ENCODE results near the gene DACH1.
A peak's percentile ranks its signal among the peaks of the same experiment; 100 is the strongest.

The DACH1 gene

DNA sequence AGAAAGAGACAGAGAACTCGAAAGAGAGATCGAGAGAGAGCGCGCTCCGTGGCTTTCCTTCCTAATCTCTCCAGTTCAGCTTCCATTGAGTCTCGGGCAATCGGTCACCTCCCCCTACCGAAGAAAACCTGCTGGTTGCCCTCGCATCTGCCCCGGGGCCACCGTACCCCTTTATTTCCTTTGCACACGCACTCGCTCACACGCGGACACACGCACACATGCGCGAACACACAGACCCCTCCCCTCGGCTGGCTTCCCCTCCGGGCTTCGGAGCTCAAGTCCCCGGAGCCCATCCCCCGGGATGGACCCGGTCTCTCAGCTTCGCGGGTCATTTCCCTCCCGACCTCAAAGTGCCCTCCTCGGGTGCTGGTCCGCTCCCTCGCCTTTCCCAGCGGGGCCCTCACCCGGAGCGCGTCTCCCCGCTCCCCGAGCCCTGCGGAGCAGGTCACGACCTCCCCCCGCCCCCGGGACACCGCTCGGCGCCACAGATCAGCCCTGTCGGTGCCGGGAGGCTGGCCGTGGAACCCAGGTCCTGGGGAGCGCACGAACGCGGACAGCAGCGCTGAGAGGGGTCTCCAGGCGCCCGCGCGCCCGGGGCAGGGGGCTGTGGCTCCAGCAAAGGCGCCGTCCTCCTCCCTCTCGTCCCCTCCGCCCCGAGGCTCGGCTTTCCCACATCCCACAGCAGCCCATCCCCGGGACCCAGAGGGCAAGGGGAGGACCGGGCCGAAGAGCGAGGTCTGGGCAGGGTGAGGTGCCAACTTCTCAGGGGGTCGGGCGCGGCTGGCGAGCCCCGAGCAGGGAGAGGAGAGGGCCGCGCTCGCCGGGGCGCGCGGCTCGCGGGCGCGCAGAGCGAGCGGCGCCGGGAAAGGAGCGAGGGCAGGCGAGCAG is 1.8 kb downstream of the DACH1 start:
- H3K9ac ChIP-seq (ENCODE audit: low read length) = no peak overlapping the region
- no peak overlapping the region for H3K27ac ChIP-seq (ENCODE audit: low read depth, low read length)

DNA sequence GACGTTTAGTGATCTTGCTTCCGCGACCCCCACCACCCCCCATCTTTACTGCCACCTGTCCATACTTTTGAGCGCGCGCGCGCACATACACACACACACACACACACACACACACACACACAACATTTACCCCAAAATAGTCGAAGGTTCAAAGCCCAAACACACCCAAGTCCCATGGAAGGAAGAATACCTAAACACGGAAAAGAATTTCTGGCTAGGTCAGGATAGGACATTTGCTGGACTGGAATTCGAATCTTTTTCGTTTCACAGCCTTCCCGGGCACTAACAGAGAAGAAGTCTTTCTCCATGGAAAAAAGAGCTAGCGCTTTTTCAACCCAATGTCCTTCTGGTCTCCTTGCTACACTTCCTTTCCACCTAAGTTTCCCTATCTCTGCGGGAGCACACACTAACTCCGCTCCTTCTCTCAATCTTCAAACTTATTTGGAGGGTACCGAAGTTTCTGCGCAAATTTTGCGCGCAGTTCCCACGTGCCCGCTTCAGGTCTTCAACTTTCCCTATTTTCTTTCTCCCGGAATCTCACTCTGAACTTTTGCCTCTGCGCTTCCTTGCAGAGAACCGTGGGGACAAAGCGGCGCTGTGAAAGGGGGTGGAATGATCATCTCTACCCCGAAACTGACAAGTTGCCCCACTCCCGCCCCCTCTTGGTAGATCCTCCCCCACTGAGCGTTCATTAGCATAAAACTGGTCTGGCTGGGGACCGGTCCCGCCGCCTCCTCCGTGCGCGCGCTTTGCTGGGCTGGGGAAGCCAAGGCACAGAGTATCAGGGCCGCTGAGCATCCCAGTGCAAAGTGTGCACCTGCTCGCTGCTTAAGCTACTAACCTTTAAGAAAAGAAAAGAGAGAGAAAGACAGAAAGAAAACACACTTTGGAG is 2.7 kb downstream of the DACH1 start:
- Histone ChIP-seq H3K4me3 (ENCODE audit: low read depth in 1 of 2, low read length in 2 of 2) (peak overlapping the region; percentile 43 to 50), H3K4me1 (ENCODE audit: insufficient read depth, low read length) (peaks cover 4% of the 10 kb centered on the region), H3K27ac (ENCODE audit: low read depth, low read length) (no peak overlapping the region), H3K9ac (ENCODE audit: low read length) (no peak overlapping the region), H3K36me3 (ENCODE audit: insufficient read depth, low read length) (no peaks in the 10 kb centered on the region), H3K27me3 (ENCODE audit: control insufficient read depth in 1 of 2, insufficient read depth in 2 of 2, low read length in 2 of 2) (peaks cover 5 to 25% of the 10 kb centered on the region in 2 donors), H3K9me3 (ENCODE audit: low read length) (no peaks in the 10 kb centered on the region)

More for the DNA sequence above, 1.8 kb downstream of the DACH1 start:
- H3K4me1 ChIP-seq (ENCODE audit: insufficient read depth, low read length) = peaks cover 4% of the 10 kb centered on the region
- no peaks in the 10 kb centered on the region for H3K9me3 ChIP-seq (ENCODE audit: low read length)
- H3K27me3 ChIP-seq (ENCODE audit: control insufficient read depth in 1 of 2, insufficient read depth in 2 of 2, low read length in 2 of 2) = peaks cover 5 to 25% of the 10 kb centered on the region in 2 donors
- H3K36me3 ChIP-seq (ENCODE audit: insufficient read depth, low read length) = no peaks in the 10 kb centered on the region
- H3K4me3 ChIP-seq (ENCODE audit: low read depth in 1 of 2, low read length in 2 of 2) = peak overlapping the region; percentile 43 to 50

DNA sequence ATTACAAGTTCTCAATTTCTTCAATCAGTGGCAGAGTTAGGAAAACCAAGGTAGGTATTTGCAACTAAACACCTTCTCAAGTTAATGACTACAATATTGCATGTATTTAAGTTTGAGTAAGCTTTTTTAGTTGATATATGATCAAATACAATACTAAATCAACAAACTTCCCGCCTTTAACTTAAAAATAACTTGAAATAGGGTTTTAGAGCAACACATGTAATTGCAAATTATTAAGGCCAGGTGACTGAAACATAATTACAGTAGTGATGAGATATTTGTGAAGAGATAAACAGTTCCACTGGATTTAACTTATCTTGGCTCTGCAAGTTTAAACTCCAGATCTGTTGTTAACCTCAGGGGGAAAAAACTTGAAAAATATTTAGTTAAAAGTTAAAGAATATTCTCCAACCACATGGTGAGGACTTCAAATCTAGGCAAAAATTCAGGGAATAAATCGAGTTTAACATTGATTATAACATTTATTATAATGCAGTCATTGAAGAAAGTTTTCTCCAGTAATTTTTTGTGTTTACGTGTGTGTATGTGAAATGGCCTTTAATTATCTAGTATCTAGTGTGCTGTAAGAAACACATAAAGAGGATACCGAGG is 3.6 kb downstream of the DACH1 start:
- Histone ChIP-seq H3K4me1 (ENCODE audit: insufficient read depth, low read length) (peaks cover 4% of the 10 kb centered on the region), H3K27ac (ENCODE audit: low read depth, low read length) (no peak overlapping the region), H3K4me3 (ENCODE audit: low read depth in 1 of 2, low read length in 2 of 2) (no peak overlapping the region), H3K27me3 (ENCODE audit: control insufficient read depth in 1 of 2, insufficient read depth in 2 of 2, low read length in 2 of 2) (peaks cover 5 to 23% of the 10 kb centered on the region in 2 donors), H3K36me3 (ENCODE audit: insufficient read depth, low read length) (no peaks in the 10 kb centered on the region), H3K9me3 (ENCODE audit: low read length) (no peaks in the 10 kb centered on the region), H3K9ac (ENCODE audit: low read length) (no peak overlapping the region)

DNA sequence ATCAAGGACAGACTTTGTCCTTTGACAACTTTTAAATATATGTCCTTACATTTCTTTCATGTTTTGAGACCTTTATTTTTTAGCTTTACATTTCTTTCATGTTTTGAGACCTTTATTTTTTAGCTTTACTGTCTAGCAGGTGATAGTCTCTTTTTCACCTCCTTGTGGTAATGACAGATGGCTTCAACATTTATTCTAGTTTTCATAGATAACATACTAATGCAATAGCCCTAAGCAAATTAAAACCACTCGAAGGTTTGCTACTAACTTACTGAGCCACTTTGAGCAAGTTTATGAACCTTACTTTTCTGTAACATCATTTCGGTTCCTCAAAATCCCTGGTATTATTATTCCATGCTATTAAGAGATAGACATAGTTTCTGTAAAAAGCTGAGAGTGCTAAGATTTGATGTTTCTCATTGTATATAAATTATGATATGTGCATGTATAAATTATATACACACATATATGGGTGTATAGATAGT is 4.5 kb downstream of the DACH1 start:
- Histone ChIP-seq H3K9ac (ENCODE audit: low read length) (no peak overlapping the region), H3K4me1 (ENCODE audit: insufficient read depth, low read length) (peaks cover 4% of the 10 kb centered on the region), H3K9me3 (ENCODE audit: low read length) (no peaks in the 10 kb centered on the region), H3K27me3 (ENCODE audit: control insufficient read depth in 1 of 2, insufficient read depth in 2 of 2, low read length in 2 of 2) (peaks cover 5 to 17% of the 10 kb centered on the region in 2 donors), H3K4me3 (ENCODE audit: low read depth in 1 of 2, low read length in 2 of 2) (no peak overlapping the region), H3K36me3 (ENCODE audit: insufficient read depth, low read length) (no peaks in the 10 kb centered on the region), H3K27ac (ENCODE audit: low read depth, low read length) (no peak overlapping the region)

DNA sequence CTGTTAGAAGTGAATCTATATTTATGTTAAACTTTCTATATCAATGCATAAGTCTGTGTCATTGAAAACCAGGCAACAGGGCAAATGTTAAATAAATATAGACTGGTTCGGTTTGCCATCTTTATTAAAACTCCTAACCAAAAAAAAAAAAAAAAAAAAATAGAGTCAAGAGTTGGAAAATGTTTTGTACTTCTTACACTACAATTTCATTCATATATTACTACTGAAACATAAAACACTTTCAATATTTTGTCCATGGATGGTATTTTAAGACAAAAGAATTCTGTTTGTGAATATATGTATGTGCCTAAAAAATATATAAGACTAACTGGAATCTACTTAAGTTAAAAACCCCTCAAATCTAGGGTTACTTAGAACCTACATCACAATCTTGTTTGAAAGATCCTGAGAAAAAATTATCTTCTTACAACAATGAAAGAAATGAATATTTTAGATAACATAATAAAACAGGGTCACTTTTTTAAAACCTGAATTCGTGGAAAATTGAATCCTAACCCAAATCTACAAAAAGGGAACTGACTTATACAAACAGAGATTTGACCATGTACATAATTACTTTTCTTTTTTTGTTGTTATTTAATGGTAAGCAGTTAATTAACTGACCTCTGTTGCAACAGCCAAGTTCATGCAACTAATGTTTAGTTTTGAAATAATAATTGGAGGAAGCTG is 5.1 kb downstream of the DACH1 start:
- Histone ChIP-seq H3K4me1 (ENCODE audit: insufficient read depth, low read length) (peaks cover 4% of the 10 kb centered on the region), H3K36me3 (ENCODE audit: insufficient read depth, low read length) (no peaks in the 10 kb centered on the region), H3K27ac (ENCODE audit: low read depth, low read length) (no peak overlapping the region), H3K27me3 (ENCODE audit: control insufficient read depth in 1 of 2, insufficient read depth in 2 of 2, low read length in 2 of 2) (peaks cover 5 to 17% of the 10 kb centered on the region in 2 donors), H3K9ac (ENCODE audit: low read length) (no peak overlapping the region), H3K4me3 (ENCODE audit: low read depth in 1 of 2, low read length in 2 of 2) (no peak overlapping the region), H3K9me3 (ENCODE audit: low read length) (no peaks in the 10 kb centered on the region)

DNA sequence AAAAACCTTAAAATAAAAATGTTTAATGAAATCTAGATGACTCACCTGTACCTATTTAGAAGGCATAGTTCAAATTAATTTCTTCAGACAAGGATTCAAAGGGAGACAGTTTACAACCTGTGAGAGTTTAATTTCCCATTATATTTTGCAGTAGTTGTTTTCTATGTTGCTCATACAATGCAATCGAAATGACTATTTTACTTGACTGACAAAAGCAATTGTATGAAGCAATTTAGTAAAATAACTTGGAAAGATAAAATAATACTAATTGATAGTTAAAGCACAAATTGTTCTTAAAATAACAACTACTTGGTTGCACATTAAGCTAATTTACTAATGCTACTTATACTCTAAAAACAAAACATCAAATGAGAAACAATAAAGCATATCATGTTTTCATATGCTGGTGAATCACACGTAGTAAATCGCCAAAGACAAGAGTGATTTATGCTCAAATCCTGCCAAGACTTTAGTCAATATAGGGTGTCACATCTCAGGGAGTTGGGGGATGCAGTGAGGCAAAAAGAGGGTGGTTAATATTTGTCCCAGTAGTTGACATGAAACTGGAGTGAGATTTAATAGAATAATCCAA is 6.4 kb downstream of the DACH1 start:
- Histone ChIP-seq H3K4me3 (ENCODE audit: low read depth in 1 of 2, low read length in 2 of 2) (no peak overlapping the region), H3K27me3 (ENCODE audit: control insufficient read depth in 1 of 2, insufficient read depth in 2 of 2, low read length in 2 of 2) (peaks cover 5 to 16% of the 10 kb centered on the region in 2 donors), H3K36me3 (ENCODE audit: insufficient read depth, low read length) (no peaks in the 10 kb centered on the region), H3K27ac (ENCODE audit: low read depth, low read length) (no peak overlapping the region), H3K9me3 (ENCODE audit: low read length) (no peaks in the 10 kb centered on the region), H3K9ac (ENCODE audit: low read length) (no peak overlapping the region), H3K4me1 (ENCODE audit: insufficient read depth, low read length) (peaks cover 4% of the 10 kb centered on the region)

DNA sequence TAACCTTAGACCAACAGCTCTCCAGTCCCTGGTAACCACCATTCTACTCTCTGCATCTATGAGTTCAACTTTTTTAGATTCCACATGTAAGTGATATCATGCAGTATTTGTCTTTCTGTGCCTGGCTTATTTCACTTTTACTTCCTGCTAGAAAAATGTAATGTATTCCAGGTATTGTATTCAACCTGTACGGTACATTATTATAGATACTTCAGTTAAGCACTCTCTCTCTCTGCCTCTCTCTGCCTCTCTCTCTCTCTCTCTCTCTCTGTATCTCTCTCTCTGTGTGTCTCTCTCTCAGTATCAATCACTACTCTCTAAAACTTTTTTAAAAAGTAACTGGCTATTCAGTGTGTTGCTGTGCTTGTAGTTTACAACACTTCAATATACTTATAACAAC is 8.4 kb downstream of the DACH1 start:
- Histone ChIP-seq H3K9me3 (ENCODE audit: low read length) (no peaks in the 10 kb centered on the region), H3K9ac (ENCODE audit: low read length) (no peak overlapping the region), H3K27ac (ENCODE audit: low read depth, low read length) (no peak overlapping the region), H3K4me3 (ENCODE audit: low read depth in 1 of 2, low read length in 2 of 2) (no peak overlapping the region), H3K27me3 (ENCODE audit: control insufficient read depth in 1 of 2, insufficient read depth in 2 of 2, low read length in 2 of 2) (no peaks in the 10 kb centered on the region), H3K4me1 (ENCODE audit: insufficient read depth, low read length) (no peaks in the 10 kb centered on the region), H3K36me3 (ENCODE audit: insufficient read depth, low read length) (no peaks in the 10 kb centered on the region)

DNA sequence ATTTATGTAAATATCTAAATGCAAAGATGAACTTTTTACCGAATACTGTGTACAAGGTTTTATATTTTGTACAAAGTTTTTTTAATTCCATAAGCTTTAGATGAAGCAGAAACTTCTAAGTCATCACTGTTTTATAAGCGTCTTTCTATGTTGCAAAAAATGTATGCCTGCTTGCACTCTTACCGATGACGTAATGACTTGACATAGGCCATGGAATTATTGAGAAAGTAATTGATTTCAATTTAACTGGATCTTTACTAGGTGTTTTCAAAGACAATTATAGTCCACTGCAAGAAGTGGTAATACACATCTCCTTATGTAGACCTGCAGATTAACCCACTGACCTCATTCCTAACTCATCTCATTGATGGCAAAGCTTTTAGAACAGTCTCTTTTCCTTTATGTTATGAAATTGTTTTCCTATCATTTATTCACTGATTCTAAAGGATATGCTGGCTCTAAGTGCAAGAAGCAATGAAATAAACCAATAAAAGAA is 10.4 kb downstream of the DACH1 start:
- Histone ChIP-seq H3K36me3 (ENCODE audit: insufficient read depth, low read length) (no peaks in the 10 kb centered on the region), H3K4me3 (ENCODE audit: low read depth in 1 of 2, low read length in 2 of 2) (no peak overlapping the region)

DNA sequence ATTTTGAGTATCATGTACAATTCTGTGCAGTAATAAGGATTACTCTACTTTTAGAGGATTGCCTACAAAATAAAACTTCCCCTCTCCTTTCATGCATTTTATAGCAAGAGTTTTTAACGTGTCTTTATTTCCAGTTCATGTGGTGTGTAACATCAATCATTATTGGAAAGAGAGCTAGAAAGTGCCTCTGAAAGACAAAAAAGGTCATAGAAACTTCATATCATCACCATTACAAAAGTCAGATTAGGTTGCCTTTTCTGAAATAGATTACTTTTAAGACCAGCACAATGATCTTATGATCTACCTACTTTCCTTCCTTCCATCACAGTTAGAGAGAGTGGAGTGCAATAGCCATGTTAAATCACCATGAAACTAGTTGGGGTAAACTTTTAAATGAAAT is 12.6 kb downstream of the DACH1 start:
- Histone ChIP-seq H3K4me1 (ENCODE audit: insufficient read depth, low read length) (no peaks in the 10 kb centered on the region), H3K27me3 (ENCODE audit: control insufficient read depth in 1 of 2, insufficient read depth in 2 of 2, low read length in 2 of 2) (no peaks in the 10 kb centered on the region), H3K27ac (ENCODE audit: low read depth, low read length) (no peak overlapping the region), H3K9ac (ENCODE audit: low read length) (no peak overlapping the region), H3K4me3 (ENCODE audit: low read depth in 1 of 2, low read length in 2 of 2) (no peak overlapping the region), H3K36me3 (ENCODE audit: insufficient read depth, low read length) (no peaks in the 10 kb centered on the region), H3K9me3 (ENCODE audit: low read length) (no peaks in the 10 kb centered on the region)

More for the DNA sequence above, 10.4 kb downstream of the DACH1 start:
- Histone ChIP-seq H3K27ac (ENCODE audit: low read depth, low read length) (no peak overlapping the region), H3K27me3 (ENCODE audit: control insufficient read depth in 1 of 2, insufficient read depth in 2 of 2, low read length in 2 of 2) (no peaks in the 10 kb centered on the region), H3K9ac (ENCODE audit: low read length) (no peak overlapping the region), H3K9me3 (ENCODE audit: low read length) (no peaks in the 10 kb centered on the region), H3K4me1 (ENCODE audit: insufficient read depth, low read length) (no peaks in the 10 kb centered on the region)

DNA sequence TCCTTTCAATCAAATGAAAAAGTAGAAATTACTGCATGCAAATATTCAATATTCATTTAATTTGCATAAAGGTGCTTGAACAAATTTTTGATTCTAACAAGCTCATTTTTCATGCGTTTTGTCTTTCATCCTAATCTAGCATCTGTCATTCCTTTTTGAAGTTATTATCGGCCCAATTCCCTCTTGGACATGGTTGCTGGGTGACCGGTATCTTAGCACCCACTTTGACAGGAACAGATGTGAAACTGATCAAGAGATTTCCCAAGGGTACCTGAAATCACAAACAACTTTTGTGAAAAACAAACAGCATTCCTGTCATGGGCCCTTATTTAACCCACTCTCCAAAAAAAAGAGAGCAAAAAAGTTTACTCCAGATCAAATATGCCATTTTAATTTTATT is 13.3 kb downstream of the DACH1 start:
- H3K36me3 ChIP-seq (ENCODE audit: insufficient read depth, low read length) = no peaks in the 10 kb centered on the region
- H3K27ac ChIP-seq (ENCODE audit: low read depth, low read length) = no peak overlapping the region
- no peak overlapping the region for H3K9ac ChIP-seq (ENCODE audit: low read length)
- H3K27me3 ChIP-seq (ENCODE audit: control insufficient read depth in 1 of 2, insufficient read depth in 2 of 2, low read length in 2 of 2) = no peaks in the 10 kb centered on the region
- H3K4me1 ChIP-seq (ENCODE audit: insufficient read depth, low read length) = no peaks in the 10 kb centered on the region
- H3K4me3 ChIP-seq (ENCODE audit: low read depth in 1 of 2, low read length in 2 of 2) = no peak overlapping the region
- no peaks in the 10 kb centered on the region for H3K9me3 ChIP-seq (ENCODE audit: low read length)

Data from muscle layer of colon (tissue), 2 donors.